SK-N-SH (cell line): Measurements from ENCODE around the gene USP22. TPM values are rescaled to one million over a fixed set of nuclear protein-coding genes. Genes with fewer than 3 reads are reported as not detected.

Source experiments
- CTCF ChIA-PET: fragments of 300-600, 350-600 bp; formaldehyde crosslinking; extraction: SDS; loops from one replicate; lab custom pipeline; 2021; lab: Yijun Ruan, JAX
- POLR2A ChIA-PET: fragments of 350-600 bp; sonication (Branson Sonifier 250); formaldehyde crosslinking; extraction: SDS; loops from one replicate; lab custom pipeline; 2020; ENCODE audit warnings: antibody characterized with exemption, inconsistent platforms; lab: Yijun Ruan, JAX
- DNase-seq: peaks from one replicate; pipeline ENCODE4 v3.0.0; 2012
- H2AFZ ChIP-seq: fragments of 200-600 bp; sonication (generic); 2 replicates; pipeline ENCODE4 v1.8.1; 2016; ENCODE audit warnings: antibody characterized with exemption, mild to moderate bottlenecking, low read depth
- H3F3A ChIP-seq: fragments of 200-600 bp; sonication (generic); replicated peaks from 2 replicates; pipeline ENCODE3; 2016; ENCODE audit warnings: antibody characterized with exemption, mild to moderate bottlenecking; ENCODE audit not compliant: insufficient read depth
- H3K27ac ChIP-seq, 2 experiments: fragments of 200-500 bp in 1 of 2; fragments of 200-600 bp in 1 of 2; sonication (Bioruptor generic) in 1 of 2; sonication (generic), shearing (Covaris generic) in 1 of 2; 2 replicates each; pipeline versions ENCODE4 v1.5.1 to v1.6.1; 2014 to 2016; ENCODE audit warnings: low read depth in 2 of 2, inconsistent platforms in 1 of 2, low read length in 1 of 2, mild to moderate bottlenecking in 1 of 2, mixed read lengths in 1 of 2
- H3K27me3 ChIP-seq: fragments of 200-600 bp; sonication (generic), shearing (Covaris generic); 2 replicates; pipeline ENCODE4 v1.6.1; 2016; ENCODE audit warnings: mixed run types; ENCODE audit not compliant: insufficient read depth
- H3K36me3 ChIP-seq, 2 experiments: fragments of 200-500 bp in 1 of 2; fragments of 200-600 bp in 1 of 2; sonication (Bioruptor generic) in 1 of 2; sonication (generic) in 1 of 2; replicated peaks in 1 of 2; 2 replicates each; pipeline versions ENCODE3 to v1.5.1; 2014 to 2016; ENCODE audit warnings: low read length in 1 of 2, mild to moderate bottlenecking in 1 of 2; ENCODE audit not compliant: insufficient read depth in 2 of 2, control insufficient read depth in 1 of 2
- H3K4me1 ChIP-seq, 2 experiments: fragments of 200-500 bp in 1 of 2; fragments of 200-600 bp in 1 of 2; sonication (Bioruptor generic) in 1 of 2; sonication (generic), shearing (Covaris generic) in 1 of 2; 2 replicates each; pipeline versions ENCODE4 v1.5.1 to v1.6.1; 2014 to 2016; ENCODE audit warnings: low read depth in 1 of 2, low read length in 1 of 2, mixed run types in 1 of 2; ENCODE audit not compliant: insufficient read depth in 2 of 2, control insufficient read depth in 1 of 2
- H3K4me2 ChIP-seq: fragments of 200-600 bp; sonication (generic), shearing (Covaris generic); 2 replicates; pipeline ENCODE4 v1.6.1; 2017; ENCODE audit warnings: mixed run types
- H3K4me3 ChIP-seq, 2 experiments: fragments of 200-500 bp in 1 of 2; fragments of 200-600 bp in 1 of 2; sonication (Bioruptor generic) in 1 of 2; sonication (generic), shearing (Covaris generic) in 1 of 2; 2 replicates each; pipeline versions ENCODE4 v1.5.1 to v1.8.1; 2014 to 2016; ENCODE audit warnings: low read depth in 2 of 2, inconsistent platforms in 1 of 2, low read length in 1 of 2, mild to moderate bottlenecking in 1 of 2, mixed read lengths in 1 of 2, moderate library complexity in 1 of 2
- H3K79me2 ChIP-seq: fragments of 200-600 bp; sonication (generic); 2 replicates; pipeline ENCODE4 v1.8.1; 2017; ENCODE audit warnings: mild to moderate bottlenecking; ENCODE audit not compliant: insufficient read depth
- H3K9ac ChIP-seq: fragments of 200-600 bp; sonication (generic); 2 replicates; pipeline ENCODE4 v1.6.1; 2017; ENCODE audit warnings: mixed run types
- H3K9me2 ChIP-seq: fragments of 200-600 bp; sonication (generic); 2 replicates; pipeline ENCODE4 v1.6.1; 2017; ENCODE audit warnings: mixed run types
- H3K9me3 ChIP-seq: fragments of 200-600 bp; sonication (generic); 2 replicates; pipeline ENCODE4 v1.6.1; 2017; ENCODE audit warnings: mixed run types, mild to moderate bottlenecking, moderate library complexity
- H4K20me1 ChIP-seq: fragments of 200-600 bp; sonication (generic); 2 replicates; pipeline ENCODE4 v1.6.1; 2017; ENCODE audit warnings: mild to moderate bottlenecking, mixed run types; ENCODE audit not compliant: insufficient read depth
- CTCF ChIP-seq: fragments of 200-600 bp; sonication (generic); IDR thresholded peaks from 2 replicates; pipeline ENCODE4 v1.6.1; 2017; ENCODE audit warnings: antibody characterized with exemption, mild to moderate bottlenecking, moderate library complexity
- EP300 ChIP-seq, 2 experiments: IDR thresholded peaks; 2 replicates each; pipeline versions ENCODE4 v1.4.0 to v1.6.1; 2012; ENCODE audit warnings: borderline replicate concordance in 1 of 2, low read depth in 1 of 2, low read length in 1 of 2
- FOSL2 ChIP-seq: IDR thresholded peaks from 2 replicates; pipeline ENCODE4 v1.4.0; 2012; ENCODE audit warnings: low read depth, mild to moderate bottlenecking, moderate library complexity, borderline replicate concordance
- JUND ChIP-seq: IDR thresholded peaks from 2 replicates; pipeline ENCODE4 v1.4.0; 2012
- MEF2A ChIP-seq: IDR thresholded peaks from 2 replicates; pipeline ENCODE4 v1.4.0; 2012; ENCODE audit warnings: low read depth, borderline replicate concordance
- MXI1 ChIP-seq: IDR thresholded peaks from 2 replicates; pipeline ENCODE4 v1.6.1; 2012; ENCODE audit warnings: mild to moderate bottlenecking, low read depth, low read length, improper control_type of control experiment
- NFIC ChIP-seq: IDR thresholded peaks from 2 replicates; pipeline ENCODE4 v1.4.0; 2012; ENCODE audit warnings: borderline replicate concordance
- PBX3 ChIP-seq: IDR thresholded peaks from 2 replicates; pipeline ENCODE4; 2012
- POLR2AphosphoS5 ChIP-seq: IDR thresholded peaks from 2 replicates; pipeline ENCODE4 v1.6.1; 2012; ENCODE audit warnings: low read depth, low read length
- RFX5 ChIP-seq: IDR thresholded peaks from 2 replicates; pipeline ENCODE4 v1.6.1; 2012; ENCODE audit warnings: mild to moderate bottlenecking, improper control_type of control experiment, low read length
- RXRA ChIP-seq: IDR thresholded peaks from 2 replicates; pipeline ENCODE4 v1.4.0; 2012; ENCODE audit warnings: low read depth, mild to moderate bottlenecking, borderline replicate concordance
- SIN3A ChIP-seq: IDR thresholded peaks from 2 replicates; pipeline ENCODE4 v1.6.1; 2012; ENCODE audit warnings: low read depth, mild to moderate bottlenecking, low read length, moderate library complexity, borderline replicate concordance
- TEAD4 ChIP-seq: IDR thresholded peaks from 2 replicates; pipeline ENCODE4 v1.4.0; 2012; ENCODE audit warnings: mild to moderate bottlenecking, borderline replicate concordance; ENCODE audit not compliant: insufficient read depth
- YY1 ChIP-seq: IDR thresholded peaks from 2 replicates; pipeline ENCODE4 v1.4.0; 2012; ENCODE audit warnings: low read depth, mild to moderate bottlenecking
- WGBS: methylation state at CpG from one replicate; pipeline ENCODE4 v1.1.6; 2017; ENCODE audit warnings: low lambda C conversion rate; 5-methylcytosine and 5-hydroxymethylcytosine counted together
- polyA plus RNA-seq, 3 experiments: library from polyadenylated mRNA; depleted of rRNA; stranded (reverse); fragments of >200 nt; gene quantifications; 2 replicates each; pipeline ENCODE4 v1.2.3, GENCODE V29; 2012

Gene USP22
- polyA plus RNA-seq, 1 of the 3 experiments (the other 2 are of a cell fraction) = 142 TPM

DNA sequence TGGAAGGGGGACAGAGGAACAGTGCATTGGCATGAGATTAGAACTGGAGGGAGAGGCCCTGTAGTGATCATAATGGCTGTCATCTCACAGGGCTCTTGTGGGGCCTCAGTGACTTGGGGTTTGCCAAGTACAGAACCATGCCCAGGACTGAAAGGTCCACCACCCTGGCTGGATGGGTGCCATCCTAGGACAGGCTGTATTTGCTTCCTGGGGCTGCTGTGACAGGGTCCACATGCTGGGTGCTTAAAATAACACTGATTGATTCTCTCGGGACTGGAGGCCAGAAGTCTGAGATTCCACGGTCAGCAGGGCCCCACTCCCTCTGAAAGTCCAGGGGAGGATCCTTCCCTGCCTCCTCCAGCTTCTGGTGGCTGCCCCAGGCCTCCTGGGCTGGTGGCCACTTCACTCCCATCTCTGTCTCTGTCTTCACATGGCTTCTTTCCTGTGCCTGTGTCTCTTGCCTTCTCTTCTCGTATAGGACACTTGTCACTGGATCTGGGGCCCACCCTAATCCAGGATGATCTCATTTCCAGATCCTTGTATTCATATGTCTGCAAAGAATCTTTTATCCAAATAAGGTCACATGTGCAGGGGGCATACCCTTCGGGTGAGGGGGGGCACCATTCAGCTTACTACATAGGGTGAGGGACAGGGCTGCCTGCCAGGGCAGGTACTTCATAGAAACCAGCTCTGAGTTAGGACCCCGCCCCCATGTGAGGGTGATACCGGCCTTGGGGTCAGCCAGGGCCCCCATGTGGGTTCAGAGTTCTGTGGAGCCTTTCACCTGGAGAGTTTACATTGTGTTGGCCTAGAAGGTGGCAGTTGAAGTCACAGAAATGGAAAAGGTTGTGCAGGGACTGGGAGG is 52.6 kb downstream of the USP22 start:
- Histone ChIP-seq H3K27me3 (no peaks in the 10 kb centered on the region), H3K4me2 (no peak overlapping the region), H3K9me3 (no peaks in the 10 kb centered on the region), H3K9ac (no peak overlapping the region), H3K9me2 (no peaks in the 10 kb centered on the region), H3K4me3 (no peak overlapping the region), H3K79me2 (no peaks in the 10 kb centered on the region), H3F3A (peaks cover 5% of the 10 kb centered on the region), H3K27ac (no peak overlapping the region), H3K4me1 (peaks cover 3 to 13% of the 10 kb centered on the region in 2 experiments; a peak in 1 of 4 replicates), H4K20me1 (no peaks in the 10 kb centered on the region), H2AFZ (no peak overlapping the region), H3K36me3 (peaks cover 2 to 8% of the 10 kb centered on the region in 2 experiments)
- DNase-seq = no peak
- no peak for TF ChIP-seq CTCF
- TF ChIP-seq TEAD4 = no peak
- TF ChIP-seq RXRA = no peak
- no peak for TF ChIP-seq PBX3
- TF ChIP-seq YY1 = no peak
- no peak for TF ChIP-seq POLR2AphosphoS5
- TF ChIP-seq MXI1 = no peak
- no peak for TF ChIP-seq SIN3A
- 81% methylated on average over 5 of the region's 6 CpGs for WGBS
- ChIA-PET CTCF (interaction anchor here (0.6 to 1.0 kb wide), 2 partner anchors 113 to 189 kb away, joined by 3 to 4 read pairs; no protein-coding TSS in a partner anchor), POLR2A (no interaction called here)

GRCh38 chr17:20989481-20989880 is 53.3 kb downstream of the USP22 start:
- no peak for TF ChIP-seq FOSL2
- no peak for TF ChIP-seq MEF2A
- TF ChIP-seq PBX3 = no peak
- no peak for TF ChIP-seq EP300 (IDR thresholded peaks at IDR 0.05; ENCODE audit: borderline replicate concordance in 1 of 2, low read depth in 1 of 2, low read length in 1 of 2)
- TF ChIP-seq JUND = no peak
- TF ChIP-seq NFIC = no peak
- TF ChIP-seq TEAD4 = no peak
- no peak for TF ChIP-seq CTCF
- no peak for TF ChIP-seq YY1
- TF ChIP-seq RFX5 = no peak
- ChIA-PET CTCF (no interaction called here), POLR2A (no interaction called here)
- no peaks in the 10 kb centered on the region for H4K20me1 ChIP-seq
- peaks cover 3 to 13% of the 10 kb centered on the region in 2 experiments; a peak in 1 of 4 replicates for H3K4me1 ChIP-seq
- H3K4me2 ChIP-seq = no peak overlapping the region
- H3K9me3 ChIP-seq = no peaks in the 10 kb centered on the region
- H3K9ac ChIP-seq = no peak overlapping the region
- H2AFZ ChIP-seq = no peak overlapping the region
- no peak overlapping the region for H3K4me3 ChIP-seq
- no peaks in the 10 kb centered on the region for H3K79me2 ChIP-seq
- H3K36me3 ChIP-seq = peaks cover 2 to 8% of the 10 kb centered on the region in 2 experiments
- H3F3A ChIP-seq = peaks cover 5% of the 10 kb centered on the region
- no peaks in the 10 kb centered on the region for H3K27me3 ChIP-seq
- no peak overlapping the region for H3K27ac ChIP-seq
- DNase-seq = no peak
- no peaks in the 10 kb centered on the region for H3K9me2 ChIP-seq
- 70% methylated on average over 5 of the region's 7 CpGs for WGBS
